H1 (cell line): Measurements from ENCODE around the gene PLXNB1. TPM values are rescaled to one million over a fixed set of nuclear protein-coding genes. Genes with fewer than 3 reads are reported as not detected.

Experiments used
- CTCF ChIA-PET: fragments of 300-600 bp; sonication (Branson Sonifier 250); formaldehyde crosslinking; loops from one replicate; lab custom pipeline; 2021; ENCODE audit not compliant: partially characterized antibody; lab: Charles Lee
- POLR2A ChIA-PET: fragments of 300-600 bp; sonication (Branson Sonifier 250); formaldehyde crosslinking; loops from one replicate; lab custom pipeline; 2021; ENCODE audit warnings: inconsistent platforms; ENCODE audit not compliant: partially characterized antibody; lab: Charles Lee
- DNase-seq, 2 experiments: peaks; one replicate each; pipeline versions ENCODE4 v3.0.0 to v3.0.0-alpha.2; 2010 to 2022; ENCODE audit warnings: low spot score in 2 of 2, low read depth in 1 of 2, mixed read lengths in 1 of 2
- FAIRE-seq: peaks from 2 replicates; lab custom pipeline; 2011; peaks lifted over from hg19 to GRCh38; lab: Jason Lieb, UNC
- H2AFZ ChIP-seq: 2 replicates; pipeline ENCODE4 v1.8.1; 2012; ENCODE audit warnings: low read length, inconsistent platforms
- H2AK5ac ChIP-seq: 2 replicates; pipeline ENCODE4 v1.6.1; 2013; ENCODE audit warnings: low read depth, low read length
- H2BK120ac ChIP-seq: replicated peaks from 2 replicates; pipeline ENCODE3; 2013; ENCODE audit warnings: low read depth, low read length, inconsistent platforms
- H2BK12ac ChIP-seq: 2 replicates; pipeline ENCODE4 v1.6.1; 2013; ENCODE audit warnings: low read depth, low read length
- H2BK15ac ChIP-seq: 2 replicates; pipeline ENCODE4 v1.6.1; 2013; ENCODE audit warnings: low read length
- H2BK20ac ChIP-seq: 2 replicates; pipeline ENCODE4 v1.6.1; 2013; ENCODE audit warnings: low read length
- H2BK5ac ChIP-seq: 2 replicates; pipeline ENCODE4 v1.6.1; 2013; ENCODE audit warnings: low read depth, low read length
- H3K14ac ChIP-seq: 2 replicates; pipeline ENCODE4 v1.6.1; 2013; ENCODE audit warnings: inconsistent platforms; ENCODE audit not compliant: insufficient read length
- H3K18ac ChIP-seq: 2 replicates; pipeline ENCODE4 v1.6.1; 2013; ENCODE audit warnings: low read length; ENCODE audit errors: extremely low read depth
- H3K23ac ChIP-seq: 2 replicates; pipeline ENCODE4 v1.6.1; 2013; ENCODE audit warnings: inconsistent platforms; ENCODE audit not compliant: insufficient read length
- H3K23me2 ChIP-seq: 2 replicates; pipeline ENCODE4 v1.6.1; 2013; ENCODE audit warnings: low read depth, low read length
- H3K27ac ChIP-seq: 2 replicates; pipeline ENCODE4 v1.6.1; 2011; ENCODE audit warnings: low read depth, low read length, inconsistent platforms
- H3K27me3 ChIP-seq, 4 experiments: replicated peaks in 1 of 4; 1 replicate in 1 of 4; 2 replicates in 3 of 4; pipeline versions ENCODE4 v1.6.1 to v1.8.1; 2011 to 2013; ENCODE audit warnings: low read length in 3 of 4, mild to moderate bottlenecking in 3 of 4, inconsistent platforms in 2 of 4, mixed read lengths in 2 of 4, moderate library complexity in 1 of 4; ENCODE audit not compliant: control insufficient read depth in 3 of 4, insufficient read depth in 3 of 4; ENCODE audit errors: extremely low read depth in 1 of 4
- H3K36me3 ChIP-seq, 4 experiments: 2 replicates each; pipeline versions ENCODE4 v1.6.1 to v1.8.1; 2011 to 2013; ENCODE audit warnings: mild to moderate bottlenecking in 4 of 4, low read length in 3 of 4, moderate library complexity in 2 of 4, control low read depth in 1 of 4, inconsistent platforms in 1 of 4; ENCODE audit not compliant: insufficient read depth in 4 of 4, control insufficient read depth in 2 of 4
- H3K4ac ChIP-seq: replicated peaks from 2 replicates; pipeline ENCODE3; 2013; ENCODE audit warnings: low read length, low read depth, mixed read lengths, inconsistent platforms; ENCODE audit not compliant: insufficient read length
- H3K4me1 ChIP-seq, 4 experiments: replicated peaks in 1 of 4; 1 replicate in 1 of 4; 2 replicates in 3 of 4; pipeline versions ENCODE4 v1.6.1 to v1.8.1; 2011 to 2013; ENCODE audit warnings: low read length in 3 of 4, inconsistent platforms in 2 of 4, mixed read lengths in 1 of 4; ENCODE audit not compliant: insufficient read depth in 4 of 4, control insufficient read depth in 3 of 4
- H3K4me2 ChIP-seq, 2 experiments: 2 replicates each; pipeline versions ENCODE4 v1.6.1 to v1.8.1; 2011 to 2013; ENCODE audit warnings: low read depth in 2 of 2, low read length in 2 of 2, control low read depth in 1 of 2, inconsistent platforms in 1 of 2, mild to moderate bottlenecking in 1 of 2; ENCODE audit not compliant: insufficient read depth in 1 of 2
- H3K4me3 ChIP-seq, 4 experiments: fragments of 200-600, 300-600 bp in 1 of 4; sonication (generic), shearing (Covaris generic), sonication (Bioruptor Twin) in 1 of 4; 2 replicates each; pipeline versions ENCODE4 v1.5.1 to v1.8.1; 2011 to 2016; ENCODE audit warnings: low read length in 4 of 4, low read depth in 3 of 4, control low read depth in 2 of 4, inconsistent platforms in 2 of 4, mild to moderate bottlenecking in 2 of 4, mixed read lengths in 1 of 4, moderate library complexity in 1 of 4; ENCODE audit not compliant: insufficient read depth in 2 of 4; ENCODE audit errors: extremely low read depth in 1 of 4
- H3K56ac ChIP-seq: replicated peaks from 2 replicates; pipeline ENCODE3; 2013; ENCODE audit warnings: low read depth, mild to moderate bottlenecking, mixed read lengths, low read length, inconsistent platforms; ENCODE audit not compliant: insufficient read length
- H3K79me1 ChIP-seq: 2 replicates; pipeline ENCODE4 v1.6.1; 2013; ENCODE audit warnings: low read depth, low read length, control low read depth
- H3K79me2 ChIP-seq, 2 experiments: 2 replicates each; pipeline versions ENCODE4 v1.6.1 to v1.8.1; 2012 to 2013; ENCODE audit warnings: low read length in 2 of 2, mild to moderate bottlenecking in 2 of 2, inconsistent platforms in 1 of 2; ENCODE audit not compliant: insufficient read depth in 2 of 2, control insufficient read depth in 1 of 2
- H3K9ac ChIP-seq, 4 experiments: replicated peaks in 1 of 4; 1 replicate in 1 of 4; 2 replicates in 3 of 4; pipeline versions ENCODE4 v1.6.1 to v1.8.1; 2011 to 2013; ENCODE audit warnings: low read depth in 3 of 4, low read length in 3 of 4, control low read depth in 2 of 4, mild to moderate bottlenecking in 2 of 4, moderate library complexity in 2 of 4, inconsistent platforms in 1 of 4; ENCODE audit errors: extremely low read depth in 1 of 4
- H3K9me3 ChIP-seq, 2 experiments: 2 replicates each; pipeline versions ENCODE4 v1.6.1 to v1.8.1; 2012 to 2013; ENCODE audit warnings: mild to moderate bottlenecking in 2 of 2, moderate library complexity in 2 of 2, control low read depth in 1 of 2, inconsistent platforms in 1 of 2, low read depth in 1 of 2, low read length in 1 of 2, mixed read lengths in 1 of 2; ENCODE audit not compliant: insufficient read depth in 2 of 2
- H4K20me1 ChIP-seq, 2 experiments: replicated peaks in 1 of 2; 2 replicates each; pipeline versions ENCODE3 to v1.8.1; 2011 to 2013; ENCODE audit warnings: inconsistent platforms in 2 of 2, low read length in 2 of 2, mild to moderate bottlenecking in 1 of 2; ENCODE audit not compliant: insufficient read depth in 2 of 2, control insufficient read depth in 1 of 2
- H4K5ac ChIP-seq: 2 replicates; pipeline ENCODE4 v1.6.1; 2013; ENCODE audit warnings: low read length, low read depth, mixed read lengths, inconsistent platforms; ENCODE audit not compliant: insufficient read length
- H4K8ac ChIP-seq: 2 replicates; pipeline ENCODE4 v1.8.0; 2013; ENCODE audit warnings: mild to moderate bottlenecking, moderate library complexity, low read length, inconsistent platforms; ENCODE audit not compliant: insufficient read depth; ENCODE audit errors: extremely low read depth
- H4K91ac ChIP-seq: replicated peaks from 2 replicates; pipeline ENCODE3; 2013; ENCODE audit warnings: low read length, mixed read lengths, inconsistent platforms; ENCODE audit not compliant: insufficient read length
- BRCA1 ChIP-seq: IDR thresholded peaks from 2 replicates; pipeline ENCODE4 v1.6.1; 2012; ENCODE audit warnings: low read depth, low read length, improper control_type of control experiment
- CTBP2 ChIP-seq: IDR thresholded peaks from 2 replicates; pipeline ENCODE4 v1.7.0; 2011; ENCODE audit warnings: borderline replicate concordance, mild to moderate bottlenecking, moderate library complexity, mixed read lengths, low read length; ENCODE audit not compliant: insufficient read depth, insufficient read length
- EP300 ChIP-seq, 2 experiments: IDR thresholded peaks; 1 replicate in 1 of 2; 2 replicates in 1 of 2; pipeline ENCODE4 v1.6.1; 2011 to 2012; ENCODE audit warnings: low read depth in 2 of 2, low read length in 2 of 2, mild to moderate bottlenecking in 2 of 2, borderline replicate concordance in 1 of 2, inconsistent platforms in 1 of 2, moderate library complexity in 1 of 2
- HDAC2 ChIP-seq, 2 experiments: fragments of 300-600 bp in 1 of 2; sonication (generic) in 1 of 2; IDR thresholded peaks; 2 replicates each; pipeline ENCODE4 v1.6.1; 2011 to 2012; ENCODE audit warnings: low read depth in 2 of 2, low read length in 2 of 2, mild to moderate bottlenecking in 2 of 2, moderate library complexity in 2 of 2, borderline replicate concordance in 1 of 2, inconsistent platforms in 1 of 2
- JUND ChIP-seq: IDR thresholded peaks from 2 replicates; pipeline ENCODE4 v1.6.1; 2011; ENCODE audit warnings: mild to moderate bottlenecking, improper control_type of control experiment, low read length
- KDM5A ChIP-seq: fragments of 200-600 bp; IDR thresholded peaks from 2 replicates; pipeline ENCODE4 v1.7.1; 2012; ENCODE audit warnings: mild to moderate bottlenecking, low read length, inconsistent platforms, mixed read lengths
- MAFK ChIP-seq: IDR thresholded peaks from 2 replicates; pipeline ENCODE4 v1.6.1; 2012; ENCODE audit warnings: low read depth, mild to moderate bottlenecking, improper control_type of control experiment, low read length
- NRF1 ChIP-seq: IDR thresholded peaks from 2 replicates; pipeline ENCODE4 v1.6.1; 2011; ENCODE audit warnings: mild to moderate bottlenecking, low read depth, low read length, improper control_type of control experiment
- WGBS, 2 experiments: shearing (Covaris generic) in 1 of 2; methylation state at CpG; one replicate each; pipeline versions ENCODE4 v1.1.6 to v1.1.7; 2013 to 2015; ENCODE audit warnings: low lambda C conversion rate in 2 of 2, mixed read lengths in 2 of 2, inconsistent platforms in 1 of 2, low coverage in 1 of 2, missing lambda C conversion rate in 1 of 2; ENCODE audit not compliant: insufficient replicate concordance in 2 of 2, insufficient coverage in 1 of 2, insufficient read length in 1 of 2; ENCODE audit errors: extremely low coverage in 1 of 2, missing lambda C conversion rate in 1 of 2; 5-methylcytosine and 5-hydroxymethylcytosine counted together
- polyA plus RNA-seq, 7 experiments: library from polyadenylated mRNA; depleted of rRNA in 3 of 7; stranded (reverse) in 5 of 7; unstranded in 2 of 7; fragments of >200 nt in 5 of 7; fragments of 200-250 nt in 2 of 7; gene quantifications; 1 replicate in 5 of 7; 2 replicates in 1 of 7; 4 replicates in 1 of 7; pipeline versions ENCODE4 v1.2.1 to v1.2.3, GENCODE V29; 2011 to 2013; ENCODE audit warnings: missing spikeins in 2 of 7, mixed read lengths in 2 of 7
- total RNA-seq: library from RNA; stranded (reverse); fragmentation: NEBNext Ultra II Directional; extraction: Animal tissue kit (Norgen Biotek cat#: 25700); gene quantifications from 2 replicates; pipeline ENCODE4 v1.2.1, GENCODE V29; 2021
- TF ChIP-seq, protein P1 (sequence below): IDR thresholded peaks from 2 replicates; pipeline ENCODE4 v1.6.1; 2011; ENCODE audit warnings: low read depth, mild to moderate bottlenecking, low read length; ENCODE audit not compliant: insufficient read depth
- TF ChIP-seq, protein P2 (sequence below): IDR thresholded peaks from 2 replicates; pipeline ENCODE4 v1.6.1; 2012; ENCODE audit warnings: inconsistent platforms

Gene PLXNB1
- total and polyA plus RNA-seq, 2 of the 8 experiments (the other 6 are each of a cell fraction or from before 2014, with no cell fraction given), result 109 to 114 TPM

DNA sequence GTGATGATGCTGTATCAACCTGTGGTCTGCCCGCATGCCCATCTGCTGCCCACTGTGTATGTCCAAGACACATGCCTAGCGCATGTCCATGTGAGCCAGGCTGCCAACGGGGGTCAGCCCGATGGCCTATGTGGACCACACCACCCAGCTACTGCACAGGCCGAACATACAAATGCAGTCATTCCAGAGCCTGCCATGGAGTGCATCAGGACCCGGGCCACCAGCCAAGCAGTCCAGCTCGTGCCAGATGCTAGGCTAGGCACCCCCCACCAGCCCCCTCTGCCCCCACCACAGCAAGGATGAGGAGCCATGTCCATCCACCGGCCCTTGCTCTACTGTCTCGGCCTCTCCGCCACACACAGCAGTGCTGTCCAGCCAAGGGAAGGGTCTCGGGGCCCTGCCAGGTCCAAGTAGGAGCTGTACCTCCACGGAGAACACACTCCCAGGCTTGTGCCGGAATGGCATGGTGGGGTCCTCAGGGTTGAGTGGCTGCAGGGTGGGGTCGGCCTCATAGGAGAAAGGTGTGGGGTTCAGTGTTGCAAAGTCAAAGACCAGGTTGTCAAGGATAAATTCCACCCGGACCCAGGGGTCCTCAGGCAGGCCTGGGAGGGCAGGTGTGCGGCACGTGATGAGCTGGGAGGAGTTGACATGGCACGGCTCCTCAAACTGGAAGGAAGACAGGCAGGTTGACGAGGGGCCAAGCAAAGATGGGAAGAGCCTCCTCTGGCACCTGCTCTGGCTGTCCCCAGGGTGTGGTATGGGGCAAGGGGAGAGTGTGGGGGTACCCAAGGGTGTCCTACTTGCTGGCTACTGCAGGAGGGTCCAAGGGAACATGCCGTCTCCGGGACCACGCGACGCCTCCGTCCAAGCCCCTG is 15.3 kb downstream of the PLXNB1 start:
- no peak overlapping the region for H4K5ac ChIP-seq
- H3K27me3 ChIP-seq, result no peaks in the 10 kb centered on the region
- H2BK12ac ChIP-seq, result no peak overlapping the region
- no peak overlapping the region for H4K8ac ChIP-seq
- H2BK20ac ChIP-seq, result no peak overlapping the region
- POLR2A ChIA-PET, result interaction anchor here (0.6 to 31.5 kb wide), 5 partner anchors 7 to 224 kb away, joined by 3 to 650 read pairs (median 4); partner anchors contain the start of genes ATRIP and PLXNB1
- H3K79me1 ChIP-seq, result no peaks in the 10 kb centered on the region; the same call in none of the 2 replicates
- DNase-seq (no peak), FAIRE-seq (no peak)
- H3K23me2 ChIP-seq, result no peaks in the 10 kb centered on the region
- H2AFZ ChIP-seq, result no peak overlapping the region
- no peak overlapping the region for H2BK5ac ChIP-seq
- no peak overlapping the region for H3K27ac ChIP-seq
- H3K14ac ChIP-seq, result no peak overlapping the region
- H3K4me2 ChIP-seq, result no peak overlapping the region
- H3K36me3 ChIP-seq, result peaks cover 77 to 90% (median 88%) of the 10 kb centered on the region in 4 experiments
- H3K79me2 ChIP-seq, result no peaks in the 10 kb centered on the region; a peak in 1 of 4 replicates
- no peaks in the 10 kb centered on the region for H3K9me3 ChIP-seq
- no peak overlapping the region for H3K56ac ChIP-seq
- no peak overlapping the region for H3K23ac ChIP-seq
- no peak overlapping the region for H2BK120ac ChIP-seq
- no peak overlapping the region; the same call in 1 of the 2 replicates for H3K18ac ChIP-seq
- no peaks in the 10 kb centered on the region for H3K4me1 ChIP-seq
- no peak overlapping the region for H2BK15ac ChIP-seq
- CTCF ChIA-PET, result interaction anchor here (0.6 to 5.0 kb wide), 10 partner anchors 9 to 221 kb away, joined by 3 to 47 read pairs (median 11); partner anchors contain the start of genes CCDC51 and PLXNB1
- H4K91ac ChIP-seq, result no peak overlapping the region
- H3K4me3 ChIP-seq, result no peak overlapping the region
- WGBS, 2 experiments, result 92% methylated on average over 25 of the region's 25 CpGs; no CpG with 5 or more reads in 1 of the 2 experiments
- H4K20me1 ChIP-seq, result peaks cover 6 to 50% of the 10 kb centered on the region in 2 experiments
- no peak overlapping the region for H2AK5ac ChIP-seq
- no peak overlapping the region for H3K9ac ChIP-seq
- H3K4ac ChIP-seq, result no peak overlapping the region
- TF ChIP-seq MAFK, result no peak
- TF ChIP-seq, protein P1, sequence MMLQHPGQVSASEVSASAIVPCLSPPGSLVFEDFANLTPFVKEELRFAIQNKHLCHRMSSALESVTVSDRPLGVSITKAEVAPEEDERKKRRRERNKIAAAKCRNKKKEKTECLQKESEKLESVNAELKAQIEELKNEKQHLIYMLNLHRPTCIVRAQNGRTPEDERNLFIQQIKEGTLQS, result no peak
- no peak for TF ChIP-seq NRF1
- no peak for TF ChIP-seq CTBP2
- TF ChIP-seq BRCA1, result no peak
- no peak for TF ChIP-seq EP300 (IDR thresholded peaks at IDR 0.05; ENCODE audit: borderline replicate concordance in 1 of 2, low read depth in 2 of 2, low read length in 2 of 2)
- no peak for TF ChIP-seq JUND
- TF ChIP-seq KDM5A, result no peak
- TF ChIP-seq, protein P2, sequence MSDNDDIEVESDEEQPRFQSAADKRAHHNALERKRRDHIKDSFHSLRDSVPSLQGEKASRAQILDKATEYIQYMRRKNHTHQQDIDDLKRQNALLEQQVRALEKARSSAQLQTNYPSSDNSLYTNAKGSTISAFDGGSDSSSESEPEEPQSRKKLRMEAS, result no peak
- no peak for TF ChIP-seq HDAC2 (IDR thresholded peaks at IDR 0.05; ENCODE audit: borderline replicate concordance in 1 of 2, low read depth in 2 of 2, low read length in 2 of 2)
